Measurements from ENCODE around the gene GNA15.

The GNA15 gene

GRCh38 chr19:3097442-3097871 is 38.4 kb upstream of the GNA15 start:
- TF ChIP-seq, protein P1, sequence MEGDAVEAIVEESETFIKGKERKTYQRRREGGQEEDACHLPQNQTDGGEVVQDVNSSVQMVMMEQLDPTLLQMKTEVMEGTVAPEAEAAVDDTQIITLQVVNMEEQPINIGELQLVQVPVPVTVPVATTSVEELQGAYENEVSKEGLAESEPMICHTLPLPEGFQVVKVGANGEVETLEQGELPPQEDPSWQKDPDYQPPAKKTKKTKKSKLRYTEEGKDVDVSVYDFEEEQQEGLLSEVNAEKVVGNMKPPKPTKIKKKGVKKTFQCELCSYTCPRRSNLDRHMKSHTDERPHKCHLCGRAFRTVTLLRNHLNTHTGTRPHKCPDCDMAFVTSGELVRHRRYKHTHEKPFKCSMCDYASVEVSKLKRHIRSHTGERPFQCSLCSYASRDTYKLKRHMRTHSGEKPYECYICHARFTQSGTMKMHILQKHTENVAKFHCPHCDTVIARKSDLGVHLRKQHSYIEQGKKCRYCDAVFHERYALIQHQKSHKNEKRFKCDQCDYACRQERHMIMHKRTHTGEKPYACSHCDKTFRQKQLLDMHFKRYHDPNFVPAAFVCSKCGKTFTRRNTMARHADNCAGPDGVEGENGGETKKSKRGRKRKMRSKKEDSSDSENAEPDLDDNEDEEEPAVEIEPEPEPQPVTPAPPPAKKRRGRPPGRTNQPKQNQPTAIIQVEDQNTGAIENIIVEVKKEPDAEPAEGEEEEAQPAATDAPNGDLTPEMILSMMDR (IDR thresholded peaks at IDR 0.05; ENCODE audit: low read depth, low read length), result no peak
- DNase-seq (ENCODE audit: extremely low read depth, low read depth), result no peak

DNA sequence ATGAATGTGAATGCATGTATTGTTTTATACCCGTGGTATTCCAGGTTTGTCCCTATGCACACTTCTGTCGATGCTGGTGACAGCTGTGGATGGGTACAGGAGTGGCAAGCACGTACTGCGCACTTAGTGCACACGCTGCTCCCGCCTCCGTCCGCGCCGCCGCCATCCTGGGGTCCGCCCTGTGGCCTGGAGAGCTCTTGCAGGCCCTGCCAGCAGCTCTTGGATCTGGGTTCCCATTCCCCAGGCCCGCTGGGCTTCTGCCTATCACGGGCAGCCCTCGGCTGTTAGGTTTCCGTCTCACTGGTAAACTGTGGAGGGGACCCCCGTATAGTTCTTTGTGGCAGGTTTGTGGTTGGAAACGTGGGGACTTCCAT is 37.7 kb upstream of the GNA15 start:
- TF ChIP-seq, protein P1 (IDR thresholded peaks at IDR 0.05; ENCODE audit: low read depth, low read length), result no peak
- no peak for DNase-seq (ENCODE audit: extremely low read depth, low read depth)

- TF ChIP-seq, protein P1 (IDR thresholded peaks at IDR 0.05; ENCODE audit: low read depth, low read length), result no peak
- DNase-seq (ENCODE audit: extremely low read depth, low read depth), result no peak
Observed at GRCh38 chr19:3098515-3099346, 37.1 kb upstream of the GNA15 start.

GRCh38 chr19:3099347-3100145 is 36.3 kb upstream of the GNA15 start:
- no peak for DNase-seq (ENCODE audit: extremely low read depth, low read depth)
- TF ChIP-seq, protein P1 (IDR thresholded peaks at IDR 0.05; ENCODE audit: low read depth, low read length), result no peak

- TF ChIP-seq, protein P1 (IDR thresholded peaks at IDR 0.05; ENCODE audit: low read depth, low read length), result no peak
- no peak for DNase-seq (ENCODE audit: extremely low read depth, low read depth)
Observed at GRCh38 chr19:3100331-3100730, 35.5 kb upstream of the GNA15 start.

DNA sequence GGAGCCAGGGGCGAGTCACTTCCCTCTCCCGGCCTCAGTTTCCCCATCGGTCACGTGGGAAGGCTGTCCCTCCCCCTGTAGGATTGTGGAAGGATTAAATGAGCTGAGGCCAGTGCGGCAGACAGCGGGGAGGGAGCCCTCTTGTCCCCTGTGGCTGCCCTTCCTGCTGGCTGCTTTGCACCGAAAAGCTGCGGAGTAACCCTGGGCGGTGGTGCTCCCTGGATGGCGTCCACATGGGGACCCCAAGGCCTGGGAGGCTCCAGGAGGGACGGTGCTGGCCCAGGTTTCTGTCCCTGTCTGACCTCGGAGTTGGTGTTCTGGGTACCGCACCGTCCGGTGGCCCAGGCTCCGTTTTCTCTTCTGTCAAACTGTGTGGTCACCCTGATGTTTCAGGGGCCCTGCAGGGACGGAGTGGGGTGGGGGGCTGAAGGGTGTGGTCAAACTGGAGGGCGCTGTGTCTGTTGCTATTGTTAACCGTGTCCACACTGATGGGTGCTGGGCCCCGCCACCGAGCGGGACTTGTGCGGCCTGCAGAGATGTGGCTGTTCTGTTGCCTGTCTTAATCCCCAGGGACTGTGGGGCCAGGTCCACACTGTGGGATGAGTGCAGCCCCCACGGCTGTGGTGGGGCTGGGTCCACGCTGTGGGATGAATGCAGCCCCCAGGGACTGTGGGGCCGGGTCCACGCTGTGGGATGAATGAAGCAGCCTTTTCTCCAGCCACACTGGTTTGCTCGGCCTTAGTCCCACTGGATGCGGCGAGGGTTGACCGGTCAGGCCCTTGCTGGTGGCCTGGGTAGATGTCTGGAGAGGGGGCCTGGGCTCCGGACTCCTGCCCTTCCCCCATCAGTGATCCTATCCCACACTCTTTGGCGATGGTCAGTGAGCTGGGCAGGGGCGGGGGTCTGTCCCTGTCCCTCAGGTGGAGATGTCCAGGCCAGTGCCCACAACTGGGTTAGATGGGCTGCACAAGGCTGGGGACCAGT is 34.8 kb upstream of the GNA15 start:
- no peak for DNase-seq (ENCODE audit: extremely low read depth, low read depth)
- TF ChIP-seq, protein P1 (IDR thresholded peaks at IDR 0.05; ENCODE audit: low read depth, low read length), result no peak
